Activated CD4-positive, alpha-beta T cell treated with anti-CD3 and anti-CD28 coated beads, Interleukin-2, amount 10 ng/mL, durations not matched to agents 7 days and 5 days (primary cell): ENCODE measurements around the gene MAGI2. TPM values are rescaled to one million over a fixed set of nuclear protein-coding genes. Genes with fewer than 3 reads are reported as not detected.

ENCODE experiments used
- CTCF ChIA-PET: fragments of 350-600 bp; sonication (Branson Sonifier 250); formaldehyde crosslinking; loops from one replicate; lab custom pipeline; 2021; ENCODE audit warnings: antibody characterized with exemption; lab: Charles Lee
- POLR2A ChIA-PET: fragments of 350-600 bp; sonication (Branson Sonifier 250); formaldehyde crosslinking; loops from one replicate; lab custom pipeline; 2021; ENCODE audit warnings: antibody characterized with exemption; lab: Charles Lee
- DNase-seq: peaks from one replicate; pipeline ENCODE4 v3.0.0-alpha.2; 2020
- H3K27ac Mint-ChIP-seq: one replicate; pipeline ENCODE4 v1.8.0; 2021; ENCODE audit warnings: mild to moderate bottlenecking, moderate library complexity, mixed read lengths
- H3K27me3 Mint-ChIP-seq: one replicate; pipeline ENCODE4 v1.8.0; 2021; ENCODE audit warnings: mixed read lengths
- H3K36me3 Mint-ChIP-seq: one replicate; pipeline ENCODE4 v1.8.0; 2021; ENCODE audit warnings: low read depth, mixed read lengths
- H3K4me1 Mint-ChIP-seq: one replicate; pipeline ENCODE4 v1.8.0; 2021; ENCODE audit warnings: mixed read lengths
- H3K4me3 Mint-ChIP-seq: one replicate; pipeline ENCODE4 v1.8.0; 2021; ENCODE audit warnings: mild to moderate bottlenecking, moderate library complexity, mixed read lengths
- H3K9me3 Mint-ChIP-seq: one replicate; pipeline ENCODE4 v1.8.0; 2021; ENCODE audit warnings: mixed read lengths
- total RNA-seq, 2 experiments: library from RNA; stranded (reverse); gene quantifications; one replicate each; pipeline ENCODE4 v1.2.3, GENCODE V29; 2021

MAGI2 gene
- total RNA-seq, 2 experiments from 2014 or later, result 0.05 to 0.10 TPM

- no peaks in the 10 kb centered on the region for H3K36me3 Mint-ChIP-seq
- no peak for DNase-seq
- CTCF ChIA-PET, result no interaction called here
- no peaks in the 10 kb centered on the region for H3K27me3 Mint-ChIP-seq
- no peak overlapping the region for H3K4me3 Mint-ChIP-seq
- H3K9me3 Mint-ChIP-seq, result no peaks in the 10 kb centered on the region
- H3K4me1 Mint-ChIP-seq, result no peaks in the 10 kb centered on the region
- H3K27ac Mint-ChIP-seq, result no peak overlapping the region
- POLR2A ChIA-PET, result no interaction called here
Observed at GRCh38 chr7:78198756-78199155, 1254.7 kb downstream of the MAGI2 start.

DNA sequence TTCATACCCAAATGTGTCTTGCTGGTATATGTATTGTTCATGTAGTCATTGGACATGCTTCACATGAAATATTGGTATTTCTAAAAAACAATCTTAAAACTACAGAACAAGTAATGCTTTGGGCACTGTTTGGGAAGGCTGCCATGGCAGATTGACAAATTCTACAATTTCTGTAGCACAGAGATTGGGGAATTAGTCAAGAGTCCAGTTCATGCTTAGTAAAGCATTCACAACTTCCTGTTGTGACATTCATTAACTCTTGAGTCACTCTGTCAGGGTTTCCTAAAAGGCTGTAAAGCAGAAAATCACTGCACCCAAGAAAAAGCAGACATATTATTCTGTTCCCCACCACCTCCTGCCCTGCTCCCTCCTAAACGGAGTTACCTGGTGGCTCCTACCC, 1256.0 kb downstream of the MAGI2 start:
- Mint-ChIP-seq H3K9me3 (no peaks in the 10 kb centered on the region), H3K4me3 (no peak overlapping the region), H3K27me3 (peaks cover 6% of the 10 kb centered on the region), H3K36me3 (no peaks in the 10 kb centered on the region), H3K27ac (no peak overlapping the region), H3K4me1 (no peaks in the 10 kb centered on the region)
- DNase-seq, result no peak
- ChIA-PET POLR2A (no interaction called here), CTCF (no interaction called here)

- DNase-seq, result no peak
- CTCF ChIA-PET, result no interaction called here
Observed at GRCh38 chr7:78195281-78195680, 1258.2 kb downstream of the MAGI2 start.

DNA sequence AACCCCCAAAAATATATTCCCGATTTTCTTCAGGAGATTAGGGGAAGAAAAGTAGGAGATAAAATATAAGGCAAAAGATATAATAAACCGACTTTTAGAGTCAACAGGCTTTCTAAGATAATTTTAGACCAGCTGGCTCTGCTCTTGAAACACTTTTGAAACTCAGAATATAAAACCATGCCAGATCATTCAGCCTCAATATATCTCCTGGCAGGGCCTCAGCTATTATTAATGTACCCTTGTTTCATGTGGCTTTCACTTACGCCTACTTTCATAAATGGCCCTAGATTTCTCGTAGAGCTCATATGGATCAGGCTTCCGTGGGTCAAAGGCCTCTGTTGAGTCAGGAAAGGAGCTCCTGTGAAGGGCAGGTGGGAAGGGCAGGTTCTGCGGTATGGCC, 1258.9 kb downstream of the MAGI2 start:
- POLR2A ChIA-PET, result no interaction called here
- H3K27me3 Mint-ChIP-seq, result peaks cover 9% of the 10 kb centered on the region

More at GRCh38 chr7:78195281-78195680, 1258.2 kb downstream of the MAGI2 start:
- peaks cover 7% of the 10 kb centered on the region for H3K27me3 Mint-ChIP-seq
- POLR2A ChIA-PET, result no interaction called here
- H3K4me1 Mint-ChIP-seq, result no peaks in the 10 kb centered on the region
- no peak overlapping the region for H3K27ac Mint-ChIP-seq
- no peak overlapping the region for H3K4me3 Mint-ChIP-seq
- no peaks in the 10 kb centered on the region for H3K36me3 Mint-ChIP-seq
- no peaks in the 10 kb centered on the region for H3K9me3 Mint-ChIP-seq

GRCh38 chr7:78191475-78192079, 1261.9 kb downstream of the MAGI2 start:
- peaks cover 9% of the 10 kb centered on the region for H3K27me3 Mint-ChIP-seq
- H3K9me3 Mint-ChIP-seq, result no peaks in the 10 kb centered on the region
- DNase-seq, result no peak
- H3K4me3 Mint-ChIP-seq, result no peak overlapping the region
- no peak overlapping the region for H3K27ac Mint-ChIP-seq
- no peaks in the 10 kb centered on the region for H3K4me1 Mint-ChIP-seq
- no peaks in the 10 kb centered on the region for H3K36me3 Mint-ChIP-seq
- POLR2A ChIA-PET, result no interaction called here
- CTCF ChIA-PET, result no interaction called here

More for the DNA sequence above, 1258.9 kb downstream of the MAGI2 start:
- H3K4me3 Mint-ChIP-seq, result no peak overlapping the region
- DNase-seq, result no peak
- CTCF ChIA-PET, result no interaction called here
- H3K4me1 Mint-ChIP-seq, result no peaks in the 10 kb centered on the region
- H3K9me3 Mint-ChIP-seq, result no peaks in the 10 kb centered on the region
- no peak overlapping the region for H3K27ac Mint-ChIP-seq
- H3K36me3 Mint-ChIP-seq, result no peaks in the 10 kb centered on the region

DNA sequence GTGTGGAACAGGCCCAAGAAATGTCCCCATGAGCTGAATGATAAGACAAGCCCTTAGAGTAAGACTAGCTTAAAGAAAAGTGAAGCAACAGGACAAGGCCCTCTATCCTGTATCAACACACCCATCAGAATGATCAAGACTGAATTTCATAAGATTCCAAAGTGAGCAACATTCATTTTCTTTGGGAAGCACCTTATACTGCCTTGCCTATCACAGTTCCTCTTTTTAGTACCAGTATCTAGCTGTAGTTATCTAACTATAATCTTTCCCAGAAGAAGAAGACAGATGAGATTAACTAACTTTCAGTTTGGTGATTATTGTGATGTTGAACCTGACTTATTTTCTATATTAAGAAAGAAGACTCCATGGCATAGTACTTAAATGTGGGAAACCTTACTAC, 1263.7 kb downstream of the MAGI2 start:
- Mint-ChIP-seq H3K27me3 (peaks cover 9% of the 10 kb centered on the region), H3K36me3 (no peaks in the 10 kb centered on the region), H3K4me3 (no peak overlapping the region), H3K27ac (no peak overlapping the region), H3K9me3 (no peaks in the 10 kb centered on the region), H3K4me1 (no peaks in the 10 kb centered on the region)
- ChIA-PET POLR2A (no interaction called here), CTCF (no interaction called here)
- DNase-seq, result no peak

DNA sequence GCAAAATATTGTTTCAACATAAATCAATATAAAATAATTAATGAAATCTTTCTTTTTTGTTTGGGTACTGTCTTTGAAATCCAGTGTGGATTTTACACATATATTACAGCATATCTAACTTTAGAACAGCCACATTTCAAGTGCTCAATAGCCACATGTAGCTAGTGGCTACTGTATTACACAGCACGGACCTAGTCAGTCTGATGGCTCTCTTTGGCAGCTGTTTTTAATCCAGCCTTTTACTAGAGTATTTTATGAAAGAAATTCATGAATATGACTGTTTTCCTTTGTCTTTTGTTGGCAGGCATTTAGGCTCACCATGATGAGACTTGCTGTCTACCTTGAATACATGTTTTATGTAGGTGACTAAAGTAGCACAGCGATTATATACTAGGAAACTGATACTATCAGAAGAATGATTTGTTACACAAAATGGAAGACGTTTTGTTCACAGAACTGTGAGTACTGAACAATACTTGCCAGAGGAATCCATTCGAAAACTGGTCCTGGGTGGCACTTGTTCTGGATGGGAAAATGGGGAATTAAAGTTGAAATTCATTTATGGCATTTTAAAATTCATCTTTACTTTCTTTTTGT, 1268.2 kb downstream of the MAGI2 start:
- no peak overlapping the region for H3K4me3 Mint-ChIP-seq
- no peaks in the 10 kb centered on the region for H3K36me3 Mint-ChIP-seq
- ChIA-PET POLR2A (no interaction called here), CTCF (no interaction called here)
- no peak overlapping the region for H3K27ac Mint-ChIP-seq
- no peak for DNase-seq
- H3K4me1 Mint-ChIP-seq, result no peaks in the 10 kb centered on the region
- no peaks in the 10 kb centered on the region for H3K9me3 Mint-ChIP-seq
- H3K27me3 Mint-ChIP-seq, result peaks cover 1% of the 10 kb centered on the region

GRCh38 chr7:78184299-78184698, 1269.2 kb downstream of the MAGI2 start:
- no peaks in the 10 kb centered on the region for H3K9me3 Mint-ChIP-seq
- H3K27me3 Mint-ChIP-seq, result no peaks in the 10 kb centered on the region
- no peak for DNase-seq
- H3K36me3 Mint-ChIP-seq, result no peaks in the 10 kb centered on the region
- no peak overlapping the region for H3K27ac Mint-ChIP-seq
- CTCF ChIA-PET, result no interaction called here
- POLR2A ChIA-PET, result no interaction called here
- H3K4me1 Mint-ChIP-seq, result no peaks in the 10 kb centered on the region
- no peak overlapping the region for H3K4me3 Mint-ChIP-seq

DNA sequence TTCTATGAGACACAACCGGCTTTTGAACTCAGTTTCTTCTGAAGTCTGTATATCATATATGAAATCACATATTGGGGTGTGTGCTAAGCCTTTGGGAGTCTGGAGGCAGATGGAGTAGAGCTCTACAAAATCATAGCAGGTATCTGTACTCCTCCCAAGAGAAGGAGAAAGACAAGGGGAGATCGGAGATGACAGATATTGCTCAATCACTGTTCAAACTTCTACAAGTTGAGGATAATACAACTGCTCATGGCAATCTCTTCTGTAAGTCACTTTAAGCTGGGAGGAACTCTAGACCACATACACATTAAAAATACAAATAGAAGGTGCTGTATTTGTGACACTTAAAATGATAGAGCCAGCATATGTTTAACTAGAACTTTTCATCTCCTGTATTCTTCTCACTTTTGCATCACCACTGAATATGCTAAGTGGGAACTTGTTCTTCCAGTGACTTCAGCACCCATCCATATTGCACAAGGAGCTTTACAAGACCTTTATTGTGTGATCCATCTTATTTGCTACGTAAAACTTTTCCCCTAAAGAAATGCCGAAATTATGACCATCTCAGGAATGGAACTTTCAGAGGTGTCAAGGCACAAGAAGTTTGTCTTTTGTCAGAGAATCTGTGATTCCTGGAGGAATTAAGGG, 1273.5 kb downstream of the MAGI2 start:
- Mint-ChIP-seq H3K4me1 (no peaks in the 10 kb centered on the region), H3K27me3 (peaks cover 2% of the 10 kb centered on the region), H3K36me3 (no peaks in the 10 kb centered on the region), H3K4me3 (no peak overlapping the region), H3K9me3 (no peaks in the 10 kb centered on the region), H3K27ac (no peak overlapping the region)
- CTCF ChIA-PET, result no interaction called here
- DNase-seq, result no peak
- POLR2A ChIA-PET, result no interaction called here

GRCh38 chr7:78179211-78179610, 1274.3 kb downstream of the MAGI2 start:
- Mint-ChIP-seq H3K36me3 (no peaks in the 10 kb centered on the region), H3K27ac (no peak overlapping the region), H3K9me3 (no peaks in the 10 kb centered on the region), H3K4me3 (no peak overlapping the region), H3K4me1 (no peaks in the 10 kb centered on the region), H3K27me3 (peaks cover 2% of the 10 kb centered on the region)
- CTCF ChIA-PET, result no interaction called here
- POLR2A ChIA-PET, result no interaction called here
- DNase-seq, result no peak

DNA sequence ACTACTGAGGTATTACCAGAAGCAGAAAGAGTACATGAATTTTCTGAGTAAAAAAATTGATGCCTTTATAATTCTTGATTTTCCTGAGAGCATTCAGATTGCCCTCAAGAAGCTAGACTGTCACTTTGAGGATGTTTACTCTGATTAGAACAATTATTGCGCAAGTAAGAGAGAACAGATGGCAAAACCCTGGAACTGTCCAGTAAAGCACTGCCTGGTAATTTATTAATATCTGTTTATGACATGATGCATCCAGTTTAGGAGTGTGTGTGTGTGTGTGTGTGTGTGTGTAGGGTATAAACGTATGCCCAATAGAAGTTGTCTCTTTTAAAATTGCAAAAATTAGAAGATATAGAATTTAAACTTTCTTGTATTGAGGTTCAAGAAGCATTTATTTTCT, 1275.1 kb downstream of the MAGI2 start:
- Mint-ChIP-seq H3K27ac (no peak overlapping the region), H3K9me3 (no peaks in the 10 kb centered on the region), H3K4me3 (no peak overlapping the region), H3K4me1 (no peaks in the 10 kb centered on the region), H3K27me3 (peaks cover 2% of the 10 kb centered on the region), H3K36me3 (no peaks in the 10 kb centered on the region)
- ChIA-PET POLR2A (no interaction called here), CTCF (no interaction called here)
- DNase-seq, result no peak

GRCh38 chr7:78176171-78176570, 1277.3 kb downstream of the MAGI2 start:
- Mint-ChIP-seq H3K36me3 (no peaks in the 10 kb centered on the region), H3K27me3 (peaks cover 2% of the 10 kb centered on the region), H3K27ac (no peak overlapping the region), H3K4me3 (no peak overlapping the region), H3K4me1 (no peaks in the 10 kb centered on the region), H3K9me3 (no peaks in the 10 kb centered on the region)
- ChIA-PET POLR2A (no interaction called here), CTCF (no interaction called here)
- no peak for DNase-seq

DNA sequence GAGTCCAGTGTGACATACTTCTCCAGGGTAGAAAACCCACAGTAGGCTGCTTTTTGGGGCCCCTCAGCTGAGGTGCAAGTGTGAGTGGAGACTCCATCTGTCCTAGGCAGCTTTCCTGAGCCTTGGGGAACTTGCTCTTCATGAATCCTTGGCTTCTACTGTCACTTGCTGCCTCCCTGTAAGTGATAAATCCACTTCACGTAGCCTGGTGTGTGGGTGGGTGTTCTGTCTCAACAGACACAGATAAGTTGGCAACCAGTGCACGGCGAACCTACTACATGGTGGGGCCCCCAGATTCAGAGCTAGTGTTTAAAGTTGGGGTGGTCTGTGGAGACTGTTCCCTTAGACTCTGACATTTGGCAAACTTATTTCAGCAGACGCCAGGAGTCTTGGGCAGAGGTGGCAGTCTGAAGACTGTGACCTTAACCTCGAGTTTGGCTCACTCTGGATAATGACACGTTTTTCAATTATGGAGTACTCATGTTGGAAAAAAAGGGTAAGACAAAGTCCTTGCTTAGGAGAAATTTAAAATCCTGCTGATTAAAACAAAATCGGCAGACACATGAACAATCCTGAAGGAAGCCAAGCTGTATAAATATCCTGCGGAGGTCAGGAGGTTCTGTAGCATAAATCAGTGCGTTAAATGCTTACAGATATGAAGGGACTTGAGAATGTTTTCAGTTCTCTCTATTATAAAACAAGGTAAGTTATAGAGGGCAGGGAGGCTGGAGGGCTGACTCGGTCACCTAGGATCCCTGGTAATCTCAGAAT, 1278.0 kb downstream of the MAGI2 start:
- Mint-ChIP-seq H3K4me3 (no peak overlapping the region), H3K36me3 (no peaks in the 10 kb centered on the region), H3K27me3 (peaks cover 2% of the 10 kb centered on the region), H3K9me3 (no peaks in the 10 kb centered on the region), H3K27ac (no peak overlapping the region), H3K4me1 (no peaks in the 10 kb centered on the region)
- ChIA-PET POLR2A (no interaction called here), CTCF (no interaction called here)
- no peak for DNase-seq
